HCT116 (cell line): Measurements from ENCODE around the gene COPS3. TPM values are rescaled to one million over a fixed set of nuclear protein-coding genes. Genes with fewer than 3 reads are reported as not detected.

ENCODE experiments used
- ATAC-seq: fragments of 200-7000 bp; cut with Tn5 transposase; 2 replicates; pipeline ENCODE4 v1.9.1; 2020; ENCODE audit warnings: mild to moderate bottlenecking, moderate library complexity
- BruUV-seq: library from RNA; stranded (reverse); fragments of 400-500 nt; replicated peaks from 2 replicates; lab custom pipeline; 2021; lab: Mats Ljungman, UMichigan
- CTCF ChIA-PET: fragments of 300-600 bp; sonication (Branson Sonifier 250); formaldehyde crosslinking; loops from one replicate; lab custom pipeline; 2021; ENCODE audit warnings: antibody characterized with exemption; lab: Charles Lee
- POLR2A ChIA-PET: fragments of 300-600, 350-600 bp; sonication (Branson Sonifier 250); formaldehyde crosslinking; loops from one replicate; lab custom pipeline; 2021; ENCODE audit warnings: antibody characterized with exemption; lab: Charles Lee
- RAD21 ChIA-PET, 2 experiments: fragments of 300-600 bp; sonication (Branson Sonifier 250); formaldehyde crosslinking; loops; one replicate each; lab custom pipeline; 2023; ENCODE audit warnings: low total read pairs in 2 of 2; ENCODE audit not compliant: uncharacterized antibody in 2 of 2, unreplicated experiment in 2 of 2, low non-redundant PET in 1 of 2; lab: Charles Lee
- DNase-seq: peaks from one replicate; pipeline ENCODE4 v3.0.0-alpha.2; 2010; ENCODE audit warnings: low read depth, low spot score
- H2AFZ ChIP-seq: fragments of 200-600 bp; shearing (Covaris generic), sonication (generic); 2 replicates; pipeline ENCODE4 v1.6.1; 2017; ENCODE audit warnings: low read depth, mixed run types, mixed read lengths, antibody characterized with exemption, low read length; ENCODE audit not compliant: poor library complexity, severe bottlenecking
- H3K27ac ChIP-seq: 2 replicates; pipeline ENCODE4 v1.5.1; 2012; ENCODE audit warnings: low read depth, low read length
- H3K27me3 ChIP-seq: fragments of 200-600 bp; sonication (generic); 2 replicates; pipeline ENCODE4 v1.6.1; 2016; ENCODE audit warnings: mixed run types, low read length, mixed read lengths; ENCODE audit not compliant: insufficient read depth
- H3K36me3 ChIP-seq, 2 experiments: fragments of 200-500 bp in 1 of 2; fragments of 200-600 bp in 1 of 2; sonication (Bioruptor generic) in 1 of 2; sonication (generic) in 1 of 2; 2 replicates each; pipeline versions ENCODE4 v1.5.1 to v1.6.1; 2014 to 2016; ENCODE audit warnings: low read length in 2 of 2, inconsistent platforms in 1 of 2, mixed read lengths in 1 of 2, mixed run types in 1 of 2; ENCODE audit not compliant: insufficient read depth in 2 of 2, control insufficient read depth in 1 of 2
- H3K4me1 ChIP-seq, 2 experiments: fragments of 200-600 bp in 1 of 2; sonication (generic) in 1 of 2; 2 replicates each; pipeline versions ENCODE4 v1.5.1 to v1.6.1; 2012 to 2017; ENCODE audit warnings: low read length in 2 of 2, inconsistent platforms in 1 of 2, mild to moderate bottlenecking in 1 of 2, mixed read lengths in 1 of 2, mixed run types in 1 of 2, moderate library complexity in 1 of 2; ENCODE audit not compliant: insufficient read depth in 2 of 2, control insufficient read depth in 1 of 2
- H3K4me2 ChIP-seq: fragments of 200-600 bp; sonication (generic); 2 replicates; pipeline ENCODE4 v1.6.1; 2017; ENCODE audit warnings: mixed run types, low read length, mixed read lengths
- H3K4me3 ChIP-seq, 2 experiments: fragments of 200-600 bp in 1 of 2; sonication (generic) in 1 of 2; replicated peaks in 1 of 2; 2 replicates each; pipeline ENCODE4 v1.5.1; 2011 to 2016; ENCODE audit warnings: low read length in 2 of 2, control low read depth in 1 of 2, low read depth in 1 of 2, mild to moderate bottlenecking in 1 of 2, mixed read lengths in 1 of 2, mixed run types in 1 of 2
- H3K79me2 ChIP-seq: fragments of 200-600 bp; sonication (generic); 2 replicates; pipeline ENCODE4 v1.6.1; 2017; ENCODE audit warnings: mild to moderate bottlenecking, mixed run types, low read length, moderate library complexity, mixed read lengths; ENCODE audit not compliant: insufficient read depth
- H3K9ac ChIP-seq: fragments of 200-600 bp; sonication (generic); 2 replicates; pipeline ENCODE4 v1.6.1; 2016; ENCODE audit warnings: low read length, mixed read lengths
- H3K9me2 ChIP-seq: fragments of 200-600 bp; sonication (generic), shearing (Covaris generic); 2 replicates; pipeline ENCODE4 v1.6.1; 2017; ENCODE audit warnings: mixed run types, mild to moderate bottlenecking, moderate library complexity; ENCODE audit not compliant: insufficient read depth
- H3K9me3 ChIP-seq, 2 experiments: fragments of 200-500 bp in 1 of 2; fragments of 200-600 bp in 1 of 2; sonication (Bioruptor generic) in 1 of 2; sonication (generic) in 1 of 2; 2 replicates each; pipeline ENCODE4 v1.6.1; 2014 to 2017; ENCODE audit warnings: low read length in 2 of 2, mixed read lengths in 2 of 2, inconsistent platforms in 1 of 2, low read depth in 1 of 2, mild to moderate bottlenecking in 1 of 2, mixed run types in 1 of 2, moderate library complexity in 1 of 2; ENCODE audit not compliant: control insufficient read depth in 1 of 2, insufficient read depth in 1 of 2
- H4K20me1 ChIP-seq: fragments of 200-600 bp; sonication (generic), shearing (Covaris generic); 2 replicates; pipeline ENCODE4 v1.6.1; 2017; ENCODE audit warnings: mixed run types, mild to moderate bottlenecking, moderate library complexity; ENCODE audit not compliant: insufficient read depth
- EGR1 ChIP-seq: IDR thresholded peaks from 2 replicates; pipeline ENCODE4 v1.6.1; 2012; ENCODE audit warnings: low read depth
- ELF1 ChIP-seq: IDR thresholded peaks from 2 replicates; pipeline ENCODE4 v1.6.1; 2012; ENCODE audit warnings: low read depth, borderline replicate concordance
- EZH2 ChIP-seq: fragments of 200-600 bp; sonication (generic); IDR thresholded peaks from 2 replicates; pipeline ENCODE4 v1.6.1; 2017; ENCODE audit warnings: antibody characterized with exemption, mixed run types
- EZH2phosphoT487 ChIP-seq: fragments of 200-600 bp; IDR thresholded peaks from 2 replicates; pipeline ENCODE4 v1.6.1; 2018; ENCODE audit warnings: antibody characterized with exemption, borderline replicate concordance
- POLR2A ChIP-seq: IDR thresholded peaks from 2 replicates; pipeline ENCODE4 v1.7.0; 2011; ENCODE audit warnings: borderline replicate concordance; ENCODE audit not compliant: insufficient read depth, insufficient read length; ENCODE audit errors: extremely low read depth
- POLR2AphosphoS5 ChIP-seq: IDR thresholded peaks from 2 replicates; pipeline ENCODE4 v1.6.1; 2011; ENCODE audit warnings: mild to moderate bottlenecking, low read depth, low read length, moderate library complexity
- RAD21 ChIP-seq: IDR thresholded peaks from 2 replicates; pipeline ENCODE4 v1.6.1; 2012; ENCODE audit warnings: low read depth, mild to moderate bottlenecking
- SRF ChIP-seq: IDR thresholded peaks from 2 replicates; pipeline ENCODE4 v1.6.1; 2012; ENCODE audit warnings: low read depth
- TCF7L2 ChIP-seq: IDR thresholded peaks from 2 replicates; pipeline ENCODE4 v1.7.0; 2011; ENCODE audit warnings: borderline replicate concordance, inconsistent platforms; ENCODE audit not compliant: insufficient read depth, insufficient read length; ENCODE audit errors: extremely low read depth
- intact Hi-C: fragments of 100-400 bp; cut with micrococcal nuclease; formaldehyde crosslinking; loops from 2 replicates; pipeline ENCODE4 v1.10.0; 2022
- total RNA-seq: library from RNA; stranded (reverse); gene quantifications from one replicate; pipeline ENCODE4 v1.2.1, GENCODE V29; 2021; ENCODE audit not compliant: unreplicated experiment
- TF ChIP-seq, protein P1 (sequence below), 3 experiments: fragments of 200-600 bp in 1 of 3; sonication (generic) in 1 of 3; IDR thresholded peaks in 2 of 3; conservative IDR thresholded peaks in 1 of 3; 2 replicates each; pipeline ENCODE4 v1.5.1; 2012 to 2017; ENCODE audit warnings: low read depth in 2 of 3, low read length in 2 of 3, antibody characterized with exemption in 1 of 3, borderline replicate concordance in 1 of 3, control low read depth in 1 of 3, mild to moderate bottlenecking in 1 of 3, mixed read lengths in 1 of 3, mixed run types in 1 of 3, moderate library complexity in 1 of 3; ENCODE audit not compliant: insufficient read depth in 1 of 3

The COPS3 gene
- total RNA-seq, 1 experiment from 2014 or later, result 99.0 TPM

DNA sequence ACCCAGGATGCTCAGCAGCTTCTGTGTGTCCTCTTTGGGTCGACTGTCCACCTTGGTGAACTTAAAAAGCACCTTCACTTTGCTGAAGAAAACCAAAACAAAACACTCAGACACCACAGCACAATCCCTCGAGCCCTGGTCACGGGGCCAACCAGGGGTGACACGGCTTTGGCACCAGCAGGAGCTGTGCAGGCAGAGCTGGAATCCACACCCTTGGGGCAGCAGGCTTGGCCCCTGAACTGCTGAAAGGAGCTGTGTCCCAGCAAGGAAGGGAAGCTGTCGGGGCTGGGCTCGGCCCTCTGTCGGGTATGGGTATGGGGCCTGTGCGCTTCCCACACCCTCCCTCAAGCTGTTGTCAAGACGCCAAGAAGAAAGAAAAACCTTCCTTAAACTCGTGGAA lies 67.3 kb downstream of the COPS3 start:
- no peaks in the 10 kb centered on the region for H3K4me1 ChIP-seq
- TF ChIP-seq, protein P1, sequence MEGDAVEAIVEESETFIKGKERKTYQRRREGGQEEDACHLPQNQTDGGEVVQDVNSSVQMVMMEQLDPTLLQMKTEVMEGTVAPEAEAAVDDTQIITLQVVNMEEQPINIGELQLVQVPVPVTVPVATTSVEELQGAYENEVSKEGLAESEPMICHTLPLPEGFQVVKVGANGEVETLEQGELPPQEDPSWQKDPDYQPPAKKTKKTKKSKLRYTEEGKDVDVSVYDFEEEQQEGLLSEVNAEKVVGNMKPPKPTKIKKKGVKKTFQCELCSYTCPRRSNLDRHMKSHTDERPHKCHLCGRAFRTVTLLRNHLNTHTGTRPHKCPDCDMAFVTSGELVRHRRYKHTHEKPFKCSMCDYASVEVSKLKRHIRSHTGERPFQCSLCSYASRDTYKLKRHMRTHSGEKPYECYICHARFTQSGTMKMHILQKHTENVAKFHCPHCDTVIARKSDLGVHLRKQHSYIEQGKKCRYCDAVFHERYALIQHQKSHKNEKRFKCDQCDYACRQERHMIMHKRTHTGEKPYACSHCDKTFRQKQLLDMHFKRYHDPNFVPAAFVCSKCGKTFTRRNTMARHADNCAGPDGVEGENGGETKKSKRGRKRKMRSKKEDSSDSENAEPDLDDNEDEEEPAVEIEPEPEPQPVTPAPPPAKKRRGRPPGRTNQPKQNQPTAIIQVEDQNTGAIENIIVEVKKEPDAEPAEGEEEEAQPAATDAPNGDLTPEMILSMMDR (IDR thresholded peaks at IDR 0.05 in 2 of 3, conservative IDR thresholded peaks at IDR 0.05 in 1 of 3; ENCODE audit: borderline replicate concordance in 1 of 3, insufficient read depth in 1 of 3, low read depth in 2 of 3, low read length in 2 of 3), result no peak
- TF ChIP-seq POLR2A, result no peak
- TF ChIP-seq SRF, result no peak
- TF ChIP-seq EZH2phosphoT487, result no peak
- no peak for TF ChIP-seq RAD21
- no peak for TF ChIP-seq ELF1
- TF ChIP-seq POLR2AphosphoS5, result no peak
- no peak for TF ChIP-seq EGR1
- H3K9me2 ChIP-seq, result no peaks in the 10 kb centered on the region
- RAD21 ChIA-PET, result no interaction called here
- intact Hi-C loops, result no loop called here
- no peaks in the 10 kb centered on the region for H4K20me1 ChIP-seq
- no peaks in the 10 kb centered on the region for H3K79me2 ChIP-seq
- no peak overlapping the region for H3K9ac ChIP-seq
- H3K27ac ChIP-seq, result no peak overlapping the region
- ATAC-seq (no peak), DNase-seq (no peak)
- H3K4me2 ChIP-seq, result no peak overlapping the region
- peaks cover 6 to 24% of the 10 kb centered on the region in 2 experiments; a peak in 3 of 4 replicates for H3K36me3 ChIP-seq
- BruUV-seq, result no TSS peak
- POLR2A ChIA-PET, result no interaction called here
- CTCF ChIA-PET, result no interaction called here
- no peak overlapping the region for H3K4me3 ChIP-seq
- no peaks in the 10 kb centered on the region for H3K9me3 ChIP-seq
- no peaks in the 10 kb centered on the region for H3K27me3 ChIP-seq
- H2AFZ ChIP-seq, result no peak overlapping the region

DNA sequence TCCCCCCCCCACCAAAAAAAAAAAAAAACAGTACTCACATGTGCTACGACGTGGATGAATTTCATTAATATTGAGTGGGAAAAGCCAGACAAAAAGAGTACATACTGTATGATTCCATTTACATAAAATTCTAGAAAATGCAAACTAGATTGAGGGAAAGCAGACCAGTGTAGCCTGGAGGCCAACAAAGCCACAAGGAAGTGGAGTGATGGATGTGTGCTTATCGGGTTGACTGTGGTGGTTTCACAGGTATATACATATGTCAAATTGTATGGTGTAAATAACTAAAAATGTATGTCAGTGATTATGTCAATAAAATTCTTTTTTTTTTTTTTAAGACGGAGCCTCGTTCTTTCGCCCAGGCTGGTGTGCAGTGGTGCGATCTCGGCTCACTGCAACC lies 73.0 kb downstream of the COPS3 start:
- no peak for DNase-seq
- H4K20me1 ChIP-seq, result no peaks in the 10 kb centered on the region
- TF ChIP-seq EZH2phosphoT487, result no peak
- TF ChIP-seq TCF7L2, result no peak
- TF ChIP-seq EZH2, result no peak
- TF ChIP-seq, all 23 proteins: peak for 0
- no peak for ATAC-seq
- POLR2A ChIA-PET, result no interaction called here
- CTCF ChIA-PET, result no interaction called here
- no TSS peak for BruUV-seq
- Histone ChIP-seq H3K36me3 (peaks cover 4 to 11% of the 10 kb centered on the region in 2 experiments), H3K9me3 (no peaks in the 10 kb centered on the region), H3K27ac (no peak overlapping the region), H3K27me3 (no peaks in the 10 kb centered on the region), H2AFZ (no peak overlapping the region), H3K9ac (no peak overlapping the region), H3K4me1 (peaks cover 7 to 31% of the 10 kb centered on the region in 2 experiments), H3K4me2 (no peak overlapping the region), H3K9me2 (no peaks in the 10 kb centered on the region), H3K79me2 (peaks cover 26% of the 10 kb centered on the region), H3K4me3 (no peak overlapping the region)
- RAD21 ChIA-PET, result no interaction called here
- intact Hi-C loops, result loop anchor here (2.0 kb wide), 1 partner anchor 73 kb away; the partner anchor contains the start of gene COPS3
